Prostate gland (tissue), 2 donors: ENCODE results near the gene MAFB. TPM values are rescaled to one million over a fixed set of nuclear protein-coding genes. Genes with fewer than 3 reads are reported as not detected.
A peak's percentile ranks its signal among the peaks of the same experiment; 100 is the strongest.

Source experiments
- DNase-seq: peaks from one replicate; pipeline ENCODE4 v3.0.0-alpha.2; 2019; ENCODE audit warnings: low spot score
- H3K27ac ChIP-seq, 2 donors: fragments of 200-600 bp; sonication (generic); 2 replicates each; pipeline ENCODE4 v1.5.1; 2017 to 2019
- H3K27me3 ChIP-seq: fragments of 200-600 bp; sonication (generic); replicated peaks from 2 replicates; pipeline ENCODE4 v1.5.1; 2019; ENCODE audit not compliant: insufficient read depth
- H3K36me3 ChIP-seq, 2 donors: fragments of 200-600 bp; sonication (generic); 1 replicate in 1 of 2; 2 replicates in 1 of 2; pipeline versions ENCODE4 v1.5.1 to v1.8.1; 2017 to 2019
- H3K4me1 ChIP-seq: fragments of 200-600 bp; sonication (generic); replicated peaks from 2 replicates; pipeline ENCODE4 v1.5.1; 2019
- H3K4me3 ChIP-seq, 2 donors: fragments of 200-600 bp; sonication (generic); 2 replicates each; pipeline ENCODE4 v1.5.1; 2017 to 2019
- H3K9me3 ChIP-seq: fragments of 200-600 bp; sonication (generic); 2 replicates; pipeline ENCODE4 v1.5.1; 2017
- POLR2A ChIP-seq: fragments of 450-650 bp; IDR thresholded peaks from one replicate; pipeline ENCODE4 v1.6.1; 2016; ENCODE audit warnings: antibody characterized with exemption, mild to moderate bottlenecking
- POLR2AphosphoS5 ChIP-seq: sonication (generic); formaldehyde crosslinking; IDR thresholded peaks from one replicate; pipeline ENCODE4 v1.6.1; 2017; ENCODE audit warnings: antibody characterized with exemption
- WGBS: methylation state at CpG from one replicate; pipeline ENCODE4 v1.1.5; 2018; 5-methylcytosine and 5-hydroxymethylcytosine counted together
- intact Hi-C: fragments of 100-400 bp; cut with DNase I; formaldehyde crosslinking; loops from one replicate; pipeline ENCODE4 v1.14.2; 2022
- total RNA-seq, 2 donors: library from RNA; depleted of rRNA; stranded (reverse); fragments of >200 nt; gene quantifications; one replicate each; pipeline ENCODE4 v1.1.0, GENCODE V29; 2016
- TF ChIP-seq, protein P1 (sequence below), 4 experiments: fragments of 200-600 bp in 2 of 4; fragments of 450-650 bp in 2 of 4; sonication (generic) in 2 of 4; IDR thresholded peaks; 1 replicate in 3 of 4; 2 replicates in 1 of 4; pipeline ENCODE4 v1.5.1; 2016 to 2019; ENCODE audit warnings: antibody characterized with exemption in 4 of 4, mild to moderate bottlenecking in 2 of 4, moderate library complexity in 2 of 4

Gene MAFB
- total RNA-seq, 2 donors from 2014 or later, result 34.0 to 49.5 TPM

DNA sequence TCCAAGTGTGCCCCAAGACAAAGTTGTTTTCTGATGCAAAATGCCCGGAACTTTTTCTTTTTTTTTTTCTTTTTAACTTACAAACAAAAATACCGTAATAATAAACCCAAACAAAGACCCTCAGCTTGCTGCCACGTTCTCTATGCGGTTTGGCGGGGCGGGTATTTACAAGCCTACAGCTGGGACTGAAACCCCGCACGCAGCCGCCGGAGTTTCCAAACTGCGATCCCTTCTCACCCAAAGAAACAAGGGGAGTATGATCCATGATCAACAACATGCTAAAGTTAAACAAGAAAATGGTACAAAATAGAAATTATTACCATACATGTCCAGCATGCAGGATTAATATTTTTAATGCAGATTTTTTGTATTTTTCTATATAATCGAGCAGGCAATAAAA lies 2.1 kb downstream of the MAFB start:
- TF ChIP-seq, protein P1, sequence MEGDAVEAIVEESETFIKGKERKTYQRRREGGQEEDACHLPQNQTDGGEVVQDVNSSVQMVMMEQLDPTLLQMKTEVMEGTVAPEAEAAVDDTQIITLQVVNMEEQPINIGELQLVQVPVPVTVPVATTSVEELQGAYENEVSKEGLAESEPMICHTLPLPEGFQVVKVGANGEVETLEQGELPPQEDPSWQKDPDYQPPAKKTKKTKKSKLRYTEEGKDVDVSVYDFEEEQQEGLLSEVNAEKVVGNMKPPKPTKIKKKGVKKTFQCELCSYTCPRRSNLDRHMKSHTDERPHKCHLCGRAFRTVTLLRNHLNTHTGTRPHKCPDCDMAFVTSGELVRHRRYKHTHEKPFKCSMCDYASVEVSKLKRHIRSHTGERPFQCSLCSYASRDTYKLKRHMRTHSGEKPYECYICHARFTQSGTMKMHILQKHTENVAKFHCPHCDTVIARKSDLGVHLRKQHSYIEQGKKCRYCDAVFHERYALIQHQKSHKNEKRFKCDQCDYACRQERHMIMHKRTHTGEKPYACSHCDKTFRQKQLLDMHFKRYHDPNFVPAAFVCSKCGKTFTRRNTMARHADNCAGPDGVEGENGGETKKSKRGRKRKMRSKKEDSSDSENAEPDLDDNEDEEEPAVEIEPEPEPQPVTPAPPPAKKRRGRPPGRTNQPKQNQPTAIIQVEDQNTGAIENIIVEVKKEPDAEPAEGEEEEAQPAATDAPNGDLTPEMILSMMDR (IDR thresholded peaks at IDR 0.05), result no peak
- TF ChIP-seq POLR2A, result no peak
- TF ChIP-seq POLR2AphosphoS5, result no peak
- Histone ChIP-seq H3K4me1 (no peaks in the 10 kb centered on the region), H3K9me3 (no peaks in the 10 kb centered on the region), H3K27me3 (no peaks in the 10 kb centered on the region), H3K27ac (peak overlapping the region; percentile 86 to 96), H3K4me3 (peak overlapping the region; percentile 67 to 74), H3K36me3 (no peaks in the 10 kb centered on the region)
- 10% methylated on average over 12 of the region's 12 CpGs for WGBS
- DNase-seq, result no peak
- intact Hi-C loops, result loop anchor here (5.0 kb wide), 1 partner anchor 800 kb away; no protein-coding TSS in a partner anchor

DNA sequence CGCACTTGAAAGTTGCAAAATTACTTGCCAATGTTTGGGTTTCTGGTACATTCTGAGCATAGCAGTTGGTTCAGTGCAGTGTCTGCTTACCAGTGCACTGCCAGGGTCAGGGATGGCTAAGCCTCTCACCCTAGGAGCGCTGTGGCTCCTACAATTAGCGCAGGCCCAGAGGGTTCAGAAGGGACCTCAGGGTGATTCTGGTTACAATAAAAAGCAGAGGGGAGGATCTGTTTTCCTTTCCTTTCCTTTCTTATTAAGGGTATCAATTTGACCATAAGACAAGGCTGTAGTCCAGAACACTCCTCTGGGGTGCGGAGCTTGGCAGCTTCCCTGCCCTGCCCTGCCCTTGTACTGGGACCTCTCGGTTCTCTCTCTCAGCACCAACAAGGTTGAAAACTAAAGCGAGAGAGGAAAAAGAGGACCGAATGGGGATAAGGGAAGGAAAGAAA lies 2.6 kb downstream of the MAFB start:
- Histone ChIP-seq H3K9me3 (no peaks in the 10 kb centered on the region), H3K27ac (peak overlapping the region; percentile 86 to 96), H3K4me3 (peak overlapping the region; percentile 67 to 74), H3K27me3 (no peaks in the 10 kb centered on the region), H3K36me3 (no peaks in the 10 kb centered on the region), H3K4me1 (no peaks in the 10 kb centered on the region)
- WGBS, result 17% methylated on average over 7 of the region's 7 CpGs
- intact Hi-C loops, result loop anchor here (5.0 kb wide), 1 partner anchor 799 kb away; no protein-coding TSS in a partner anchor
- DNase-seq, result no peak
- TF ChIP-seq, protein P1 (IDR thresholded peaks at IDR 0.05), result no peak
- peak; percentile 9 for TF ChIP-seq POLR2AphosphoS5

DNA sequence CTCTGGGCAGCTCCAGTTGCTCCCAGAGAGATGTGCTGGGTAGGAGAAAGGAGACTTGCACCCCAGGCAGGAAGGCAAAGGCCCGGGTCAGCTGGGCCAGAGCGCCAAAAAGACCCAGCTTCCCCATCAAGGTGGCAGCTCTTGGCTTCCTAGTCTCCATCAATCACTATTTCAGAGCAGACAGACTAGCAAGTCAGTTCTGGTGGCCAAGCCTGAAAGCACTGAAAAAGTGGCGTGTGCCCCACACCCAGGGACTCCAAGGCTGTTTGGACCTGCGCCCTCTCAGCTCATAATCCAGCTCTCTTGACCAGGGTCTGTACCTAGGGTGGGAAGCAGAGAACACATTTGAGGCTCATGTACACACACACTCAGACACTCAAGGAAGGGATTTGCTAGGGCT lies 3.7 kb downstream of the MAFB start:
- WGBS, result 92% methylated on average over 4 of the region's 4 CpGs
- DNase-seq, result no peak
- Histone ChIP-seq H3K27ac (no peak overlapping the region), H3K4me3 (no peak overlapping the region), H3K27me3 (no peaks in the 10 kb centered on the region), H3K36me3 (no peaks in the 10 kb centered on the region), H3K9me3 (no peaks in the 10 kb centered on the region), H3K4me1 (no peaks in the 10 kb centered on the region)
- intact Hi-C loops, result loop anchor here (5.0 kb wide), 1 partner anchor 798 kb away; no protein-coding TSS in a partner anchor
- TF ChIP-seq, protein P1 (IDR thresholded peaks at IDR 0.05), result no peak
- no peak for TF ChIP-seq POLR2AphosphoS5
- no peak for TF ChIP-seq POLR2A

DNA sequence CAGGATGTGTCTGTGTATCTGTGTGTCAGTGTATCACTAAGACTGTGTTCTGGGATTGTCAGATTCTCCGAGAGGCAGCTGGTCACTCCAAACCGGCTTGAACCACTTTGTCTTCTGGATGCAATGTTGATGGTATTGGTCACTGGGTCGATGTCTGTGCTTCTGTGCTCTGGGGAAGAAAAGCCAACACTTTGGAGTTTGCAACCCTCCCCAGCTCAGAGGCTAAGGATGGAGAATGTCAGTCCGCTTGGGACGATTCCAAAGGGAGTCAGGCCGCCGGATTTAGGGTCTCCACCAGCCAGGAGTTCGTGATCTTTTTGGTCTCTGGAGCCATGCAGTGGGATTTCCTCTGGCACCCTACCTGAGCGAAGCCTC lies 5.2 kb downstream of the MAFB start:
- no peak for DNase-seq
- TF ChIP-seq POLR2A (no peak), POLR2AphosphoS5 (no peak)
- TF ChIP-seq, protein P1 (IDR thresholded peaks at IDR 0.05), result no peak
- WGBS, result 68% methylated on average over 9 of the region's 9 CpGs
- Histone ChIP-seq H3K27me3 (no peaks in the 10 kb centered on the region), H3K9me3 (no peaks in the 10 kb centered on the region), H3K4me3 (no peak overlapping the region), H3K4me1 (no peaks in the 10 kb centered on the region), H3K36me3 (no peaks in the 10 kb centered on the region), H3K27ac (no peak overlapping the region)
- intact Hi-C loops, result no loop called here

DNA sequence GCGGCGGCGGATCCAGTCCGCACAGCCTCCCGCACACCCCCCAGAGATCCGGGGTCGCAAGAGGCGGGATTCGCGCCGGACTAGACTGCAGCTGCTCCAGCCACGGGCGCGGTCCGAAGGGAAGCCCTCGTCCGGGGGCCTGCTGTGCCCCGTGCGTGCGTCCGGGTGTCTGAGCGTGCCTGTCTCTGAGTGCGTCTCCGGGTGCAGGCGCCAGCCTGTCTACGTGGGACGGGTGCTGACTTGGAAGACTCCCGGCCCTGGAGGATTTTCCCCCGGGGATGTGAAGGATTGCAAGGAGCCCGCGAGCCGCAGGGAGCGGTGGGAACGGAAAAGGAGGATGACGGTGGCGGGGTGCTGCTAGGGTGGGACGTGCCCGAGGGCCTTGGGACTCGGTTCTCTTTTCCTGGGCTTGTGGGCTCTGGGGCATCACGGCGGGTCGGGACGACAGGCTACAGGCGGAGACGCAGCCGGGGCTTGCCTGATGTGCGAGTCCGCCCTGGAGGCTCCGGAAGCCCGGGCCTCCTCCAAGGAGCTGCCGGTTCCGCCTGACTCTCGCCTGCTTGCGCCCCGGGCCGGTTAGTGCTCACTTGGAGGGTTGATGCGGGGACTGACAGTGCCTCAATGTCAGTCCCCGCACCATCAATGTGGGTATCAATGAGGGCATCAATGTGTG lies 5.7 kb downstream of the MAFB start:
- H3K27ac ChIP-seq, result no peak overlapping the region
- H3K4me3 ChIP-seq, result peak overlapping the region; percentile 4 to 15

More for the DNA sequence above, 5.7 kb downstream of the MAFB start:
- TF ChIP-seq, protein P1 (IDR thresholded peaks at IDR 0.05), result no peak
- TF ChIP-seq POLR2AphosphoS5, result no peak
- no peak for TF ChIP-seq POLR2A
- no peaks in the 10 kb centered on the region for H3K9me3 ChIP-seq
- intact Hi-C loops, result no loop called here
- no peaks in the 10 kb centered on the region for H3K4me1 ChIP-seq
- H3K36me3 ChIP-seq, result no peaks in the 10 kb centered on the region
- H3K27me3 ChIP-seq, result no peaks in the 10 kb centered on the region
- DNase-seq, result no peak
- WGBS, result 27% methylated on average over 58 of the region's 58 CpGs
